Measurements from ENCODE around the gene APOL2.
A peak's percentile ranks its signal among the peaks of the same experiment; 100 is the strongest.
"Not testable (repeated sequence)": the region's sequence is repeated elsewhere in the genome, so short reads cannot be mapped to it uniquely, and the experiment has no call there.

Gene APOL2

GRCh38 chr22:36197514-36198146 is 41.7 kb downstream of the APOL2 start:
- DNase-seq (ENCODE audit: low spot score) = no peak

- no peak for DNase-seq (ENCODE audit: low spot score)
These were observed 42.3 kb downstream of the APOL2 start for GRCh38 chr22:36197065-36197440.

GRCh38 chr22:36196254-36197064 is 42.9 kb downstream of the APOL2 start:
- no peak for DNase-seq (ENCODE audit: low spot score)

- DNase-seq (ENCODE audit: low spot score) = peak; percentile 81
These were observed 44.4 kb downstream of the APOL2 start for GRCh38 chr22:36194971-36195370.

- no peak for DNase-seq (ENCODE audit: low spot score)
These were observed 44.9 kb downstream of the APOL2 start for GRCh38 chr22:36194385-36194784.

GRCh38 chr22:36193577-36193976 is 45.8 kb downstream of the APOL2 start:
- DNase-seq (ENCODE audit: low spot score) = no peak

- no peak for DNase-seq (ENCODE audit: low spot score)
These were observed 46.2 kb downstream of the APOL2 start for GRCh38 chr22:36193171-36193570.

- DNase-seq (ENCODE audit: low spot score) = peak; percentile 48
These were observed 46.8 kb downstream of the APOL2 start for GRCh38 chr22:36192542-36192941.

- no peak for DNase-seq (ENCODE audit: low spot score)
These were observed 48.1 kb downstream of the APOL2 start for GRCh38 chr22:36191106-36191836.

- DNase-seq (ENCODE audit: low spot score) = not testable (repeated sequence)
These were observed 51.5 kb downstream of the APOL2 start for GRCh38 chr22:36187862-36188261.

- no peak for DNase-seq (ENCODE audit: low spot score)
These were observed 53.3 kb downstream of the APOL2 start for GRCh38 chr22:36185828-36186624.

- DNase-seq (ENCODE audit: low spot score) = no peak
These were observed 54.8 kb downstream of the APOL2 start for GRCh38 chr22:36184433-36185025.

GRCh38 chr22:36183446-36183845 is 55.9 kb downstream of the APOL2 start:
- no peak for DNase-seq (ENCODE audit: low spot score)

GRCh38 chr22:36182857-36183256 is 56.5 kb downstream of the APOL2 start:
- no peak for DNase-seq (ENCODE audit: low spot score)

GRCh38 chr22:36182056-36182455 is 57.3 kb downstream of the APOL2 start:
- no peak for DNase-seq (ENCODE audit: low spot score)

- no peak for DNase-seq (ENCODE audit: low spot score)
These were observed 58.4 kb downstream of the APOL2 start for GRCh38 chr22:36180928-36181327.

- DNase-seq (ENCODE audit: low spot score) = peak; percentile 89
These were observed 59.1 kb downstream of the APOL2 start for GRCh38 chr22:36180038-36180880.

- DNase-seq (ENCODE audit: low spot score) = no peak
These were observed 62.2 kb downstream of the APOL2 start for GRCh38 chr22:36177160-36177559.

Measured in COLO829 (cell line).